GM18858 (cell line): ENCODE data around the gene BAZ1B.
"Not testable (repeated sequence)": the region's sequence is repeated elsewhere in the genome, so short reads cannot be mapped to it uniquely, and the experiment has no call there.

Source experiments
- ATAC-seq: cut with Tn5 transposase; IDR thresholded peaks from one replicate; pipeline ENCODE4 v1.9.1; 2021; ENCODE audit not compliant: unreplicated experiment

Gene BAZ1B

GRCh38 chr7:73427902-73428787, 93.9 kb downstream of the BAZ1B start:
- no peak for ATAC-seq

GRCh38 chr7:73426016-73426415, 96.1 kb downstream of the BAZ1B start:
- no peak for ATAC-seq

GRCh38 chr7:73425356-73425983, 96.6 kb downstream of the BAZ1B start:
- ATAC-seq: no peak

GRCh38 chr7:73424489-73424885, 97.6 kb downstream of the BAZ1B start:
- no peak for ATAC-seq

- no peak for ATAC-seq
Observed at GRCh38 chr7:73423519-73424488, 98.3 kb downstream of the BAZ1B start.

- ATAC-seq: not testable (repeated sequence)
Observed at GRCh38 chr7:73420610-73421009, 101.5 kb downstream of the BAZ1B start.

- ATAC-seq: not testable (repeated sequence)
Observed at GRCh38 chr7:73420016-73420415, 102.1 kb downstream of the BAZ1B start.

GRCh38 chr7:73418113-73418703, 103.9 kb downstream of the BAZ1B start:
- no peak for ATAC-seq

GRCh38 chr7:73410541-73411131, 111.5 kb downstream of the BAZ1B start:
- ATAC-seq: not testable (repeated sequence)

GRCh38 chr7:73404860-73405259, 117.2 kb downstream of the BAZ1B start:
- not testable (repeated sequence) for ATAC-seq

GRCh38 chr7:73399185-73400050, 122.7 kb downstream of the BAZ1B start:
- not testable (repeated sequence) for ATAC-seq

GRCh38 chr7:73397521-73398281, 124.4 kb downstream of the BAZ1B start:
- no peak for ATAC-seq

- no peak for ATAC-seq
Observed at GRCh38 chr7:73395538-73396503, 126.3 kb downstream of the BAZ1B start.

GRCh38 chr7:73394422-73394821, 127.7 kb downstream of the BAZ1B start:
- no peak for ATAC-seq

GRCh38 chr7:73391396-73391795, 130.7 kb downstream of the BAZ1B start:
- no peak for ATAC-seq
